TTC549 (cell line): Measurements from ENCODE around the gene RUSC1.
"Not testable (repeated sequence)": the region's sequence is repeated elsewhere in the genome, so short reads cannot be mapped to it uniquely, and the experiment has no call there.

Source experiments
- FAIRE-seq: peaks from 2 replicates; lab custom pipeline; 2012; peaks lifted over from hg19 to GRCh38; lab: Jason Lieb, UNC

RUSC1 gene

DNA sequence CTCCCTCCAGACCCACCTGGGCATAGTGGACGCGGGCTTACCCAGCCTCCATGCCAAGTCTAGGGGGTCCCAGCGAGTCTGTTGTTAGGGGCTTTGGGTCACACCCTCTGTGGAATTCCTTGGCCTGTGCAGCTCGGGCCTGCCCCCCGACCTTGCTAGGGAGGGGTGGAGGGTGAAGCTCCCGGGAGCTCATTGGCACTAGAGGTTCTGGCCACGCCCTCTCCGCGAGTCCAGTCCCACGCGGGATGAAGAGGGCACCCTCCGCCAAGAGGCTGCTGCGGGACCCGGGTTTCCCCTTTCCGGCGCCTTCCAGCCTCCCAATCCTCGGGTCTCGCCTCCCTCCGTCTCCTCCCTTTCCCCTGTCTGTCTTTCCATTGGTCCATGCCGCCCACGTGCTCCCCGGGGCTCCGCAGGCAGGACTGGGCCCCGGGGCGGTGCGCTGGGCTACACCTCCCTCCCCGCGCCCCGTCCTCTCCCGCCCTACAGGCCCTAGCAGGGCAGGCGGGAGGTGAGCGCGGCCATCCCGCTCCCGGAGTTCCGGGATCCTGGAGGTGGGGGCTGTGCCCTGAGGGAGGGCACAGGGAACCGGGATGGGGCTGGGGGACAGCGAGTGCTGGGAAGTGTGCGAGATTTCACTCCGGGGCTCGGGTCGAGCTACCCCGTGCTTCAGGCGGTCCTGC is 3.5 kb downstream of the RUSC1 start:
- FAIRE-seq, result peak; percentile 92

DNA sequence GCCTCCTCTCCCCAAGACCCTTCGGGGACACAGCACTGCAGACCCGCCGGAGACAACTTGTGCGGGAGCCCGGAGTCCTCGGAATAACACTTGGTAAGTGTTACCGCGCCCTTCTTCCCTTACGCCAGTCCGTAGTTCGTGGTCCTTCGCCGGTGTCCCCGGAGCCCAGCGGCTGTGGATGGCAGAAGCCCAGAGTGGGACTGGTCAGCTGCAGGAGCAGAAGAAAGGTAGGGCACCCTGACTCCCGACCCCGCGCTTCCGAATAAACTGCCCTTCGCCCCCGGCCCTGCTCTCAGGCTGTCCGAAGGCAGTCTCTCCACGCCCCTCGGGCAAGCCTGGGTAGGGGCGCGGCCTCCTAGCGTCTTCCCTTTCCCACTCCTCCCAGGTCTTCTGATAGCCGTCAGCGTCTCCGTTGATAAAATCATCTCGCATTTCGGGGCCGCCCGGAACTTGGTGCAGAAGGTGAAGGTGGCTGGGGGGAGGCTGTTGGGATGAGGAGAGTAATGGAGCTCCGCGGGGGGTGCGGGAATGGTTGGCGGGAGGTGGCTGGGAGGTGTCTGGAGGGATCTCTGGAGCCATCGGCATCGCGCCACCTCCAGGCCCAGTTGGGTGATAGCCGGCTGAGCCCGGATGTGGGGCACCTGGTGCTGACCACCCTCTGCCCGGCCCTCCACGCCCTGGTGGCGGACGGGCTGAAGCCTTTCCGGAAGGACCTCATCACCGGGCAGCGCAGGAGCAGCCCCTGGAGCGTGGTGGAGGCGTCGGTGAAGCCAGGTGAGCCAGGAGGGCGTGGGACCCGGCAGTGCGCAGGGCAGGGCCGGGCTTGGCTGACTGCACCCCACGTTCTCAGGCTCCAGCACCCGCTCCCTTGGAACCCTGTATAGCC is 4.3 kb downstream of the RUSC1 start:
- FAIRE-seq, result no peak

DNA sequence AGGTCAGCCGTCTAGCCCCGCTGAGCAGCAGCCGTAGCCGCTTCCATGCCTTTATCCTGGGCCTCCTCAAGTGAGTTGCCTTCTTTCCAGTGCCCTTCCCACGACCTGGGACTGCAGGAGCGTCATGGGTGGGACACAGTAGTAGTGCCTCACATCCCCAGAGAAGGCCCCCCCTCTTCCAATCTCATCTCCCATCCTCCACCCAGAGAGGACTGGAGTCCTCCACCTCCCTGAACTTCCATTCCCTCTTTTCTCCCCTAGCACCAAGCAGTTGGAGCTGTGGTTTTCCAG is 4.9 kb downstream of the RUSC1 start:
- no peak for FAIRE-seq

DNA sequence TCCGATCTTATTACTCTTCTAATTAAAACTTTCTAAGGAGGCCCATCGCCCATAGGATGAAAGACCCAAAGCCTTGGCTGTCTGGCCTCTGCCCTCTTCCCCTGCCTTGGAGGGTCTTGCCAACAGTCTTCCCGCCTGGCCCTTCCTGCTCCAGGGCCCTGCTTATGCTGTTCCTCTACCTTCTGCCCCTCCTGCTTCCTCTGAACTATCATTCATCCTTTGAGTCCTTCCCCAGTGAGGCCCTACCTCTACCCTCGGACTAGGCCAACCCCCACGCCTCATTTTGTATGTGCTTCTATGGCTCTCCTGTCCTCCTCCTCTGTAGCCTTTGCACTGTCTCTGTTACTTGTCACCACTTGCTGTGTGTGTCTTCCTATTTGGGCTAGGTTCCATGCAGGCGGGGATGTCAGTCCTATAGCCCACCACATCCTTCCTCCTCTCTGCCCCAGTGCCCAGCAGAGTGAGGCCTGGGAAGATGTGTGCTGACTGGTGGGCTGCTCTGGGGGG is 5.4 kb downstream of the RUSC1 start:
- FAIRE-seq, result no peak

DNA sequence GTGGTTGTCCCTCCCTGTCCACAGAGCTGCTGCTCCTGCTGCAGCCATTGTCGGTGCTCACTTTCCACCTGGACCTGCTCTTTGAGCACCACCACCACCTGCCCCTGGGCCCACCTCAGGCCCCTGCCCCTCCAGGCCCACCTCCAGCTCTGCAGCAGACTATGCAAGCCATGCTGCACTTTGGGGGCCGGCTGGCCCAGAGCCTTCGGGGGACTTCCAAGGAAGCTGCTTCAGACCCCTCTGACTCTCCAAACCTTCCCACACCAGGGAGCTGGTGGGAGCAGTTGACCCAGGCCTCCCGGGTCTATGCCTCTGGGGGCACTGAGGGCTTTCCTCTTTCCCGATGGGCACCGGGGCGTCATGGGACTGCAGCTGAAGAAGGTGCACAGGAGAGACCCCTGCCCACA is 5.9 kb downstream of the RUSC1 start:
- FAIRE-seq, result no peak

DNA sequence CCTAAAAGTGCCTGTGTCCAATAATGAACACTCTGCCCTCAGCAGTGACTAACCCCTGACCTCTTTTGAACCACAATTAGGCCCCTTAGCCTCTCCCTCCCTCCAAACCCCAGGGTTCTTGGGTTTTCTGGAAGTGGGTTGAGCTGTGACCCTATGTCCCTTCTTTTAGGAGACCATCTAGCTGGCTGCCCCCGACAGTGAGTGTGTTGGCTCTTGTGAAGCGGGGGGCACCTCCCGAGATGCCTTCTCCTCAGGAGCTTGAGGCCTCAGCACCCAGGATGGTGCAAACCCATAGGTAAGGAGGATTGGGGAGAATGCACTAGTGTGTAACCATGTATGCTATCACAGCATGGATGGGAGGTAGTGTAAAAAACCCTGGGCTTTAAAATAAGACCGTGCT is 7.3 kb downstream of the RUSC1 start:
- no peak for FAIRE-seq

DNA sequence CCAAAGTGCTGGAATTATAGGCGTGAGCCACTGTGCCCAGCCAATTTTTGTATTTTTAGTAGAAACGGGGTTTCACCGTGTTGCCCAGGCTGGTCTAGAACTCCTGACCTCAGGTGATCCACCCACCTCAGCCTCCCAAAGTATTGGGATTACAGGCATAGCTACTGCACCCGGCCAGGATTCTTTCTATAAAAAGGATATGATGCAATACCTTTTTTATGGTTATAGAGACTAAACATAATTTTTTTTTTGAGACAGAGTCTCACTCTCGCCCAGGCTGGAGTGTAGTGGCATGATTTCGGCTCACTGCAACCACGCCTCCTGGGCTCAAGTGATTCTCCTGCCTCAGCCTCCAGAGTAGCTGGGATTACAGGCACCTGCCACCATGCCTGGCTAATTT is 8.2 kb downstream of the RUSC1 start:
- not testable (repeated sequence) for FAIRE-seq

DNA sequence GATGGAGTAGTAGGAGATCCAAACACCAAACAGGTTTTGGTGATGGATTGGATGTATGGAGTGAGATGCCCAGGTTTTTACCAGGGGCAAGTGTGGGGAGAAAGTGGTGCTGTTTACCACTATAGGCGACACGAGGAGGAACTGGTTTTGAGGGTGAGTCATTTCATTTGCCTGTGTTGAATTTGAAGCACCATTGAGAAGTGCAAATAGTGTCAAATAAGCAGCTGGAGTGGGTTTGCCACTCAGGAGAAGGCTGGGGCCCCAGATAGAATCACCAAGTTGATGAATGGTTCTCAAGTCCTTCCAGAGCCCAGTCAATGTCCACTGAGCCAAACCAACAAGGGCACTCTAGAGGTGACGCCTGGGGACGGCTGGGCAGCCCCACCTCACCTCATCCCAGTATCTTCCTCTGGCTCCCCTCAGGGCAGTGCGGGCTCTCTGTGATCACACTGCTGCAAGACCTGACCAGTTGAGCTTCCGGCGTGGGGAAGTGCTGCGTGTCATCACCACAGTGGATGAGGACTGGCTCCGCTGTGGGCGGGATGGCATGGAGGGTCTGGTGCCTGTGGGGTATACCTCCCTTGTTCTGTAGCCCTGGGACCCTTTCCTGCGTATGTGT is 9.4 kb downstream of the RUSC1 start:
- no peak for FAIRE-seq

DNA sequence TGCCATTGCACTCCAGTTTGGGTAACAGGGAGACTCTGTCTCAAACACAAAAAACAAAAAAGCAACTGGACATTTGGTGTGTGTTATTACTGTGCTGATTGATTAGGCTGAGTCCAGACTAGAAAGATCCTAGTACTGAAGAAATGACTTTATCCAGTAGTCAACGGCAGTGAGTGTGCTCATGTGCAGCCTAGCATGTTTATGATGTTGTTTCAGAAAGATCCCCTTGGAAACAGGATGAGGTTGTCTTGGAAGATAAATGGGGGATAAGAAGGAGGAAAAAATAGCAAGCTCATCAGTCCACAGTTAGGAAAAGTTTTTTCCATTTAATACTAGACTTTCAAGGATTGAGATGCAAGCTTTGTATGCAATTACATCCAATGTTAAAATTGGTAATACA is 14.3 kb downstream of the RUSC1 start:
- FAIRE-seq, result no peak

DNA sequence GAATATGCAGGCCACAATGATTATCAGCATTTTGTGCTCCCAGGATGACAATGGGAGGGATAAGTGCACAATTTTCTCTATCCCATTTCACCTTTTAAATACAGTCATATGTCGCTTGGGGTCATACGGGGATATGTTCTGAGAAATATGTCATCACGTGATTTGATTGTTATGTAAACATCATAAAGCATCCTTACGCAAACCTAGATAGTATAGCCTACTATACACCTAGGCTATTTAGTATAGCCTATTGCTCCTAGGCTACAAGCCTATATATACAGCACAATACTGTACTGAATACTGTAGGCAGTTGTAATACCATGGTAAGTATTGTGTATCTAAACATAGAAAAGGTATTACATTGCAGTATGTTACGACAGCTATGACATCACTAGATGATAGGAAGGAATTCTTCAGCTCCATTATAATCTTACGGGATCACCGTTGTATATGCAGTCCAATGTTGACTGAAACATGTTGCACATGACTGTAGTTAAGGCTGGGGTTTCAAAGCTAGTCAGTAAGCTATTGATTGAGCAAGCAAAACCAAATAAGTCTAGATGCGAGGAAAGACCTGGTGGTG is 18.9 kb downstream of the RUSC1 start:
- FAIRE-seq, result peak; percentile 29

DNA sequence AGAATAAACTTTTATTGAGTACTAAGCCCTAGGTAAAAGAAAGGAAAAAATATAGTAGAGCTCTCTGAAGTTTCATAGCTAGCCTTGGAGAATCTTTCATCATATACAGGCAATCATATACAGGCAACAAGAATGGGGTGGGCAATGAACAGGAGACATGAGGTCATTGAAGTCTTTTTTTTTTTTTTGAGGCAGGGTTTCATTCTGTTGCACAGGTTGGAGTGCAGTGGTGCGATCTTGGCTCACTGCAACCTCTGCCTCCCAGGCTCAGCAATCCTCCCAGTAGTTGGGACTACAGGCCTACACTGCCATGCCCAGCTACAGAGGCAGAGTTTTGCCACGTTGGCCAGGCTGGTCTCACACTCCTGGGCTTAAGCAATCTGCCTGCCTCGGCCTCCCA is 22.1 kb downstream of the RUSC1 start:
- FAIRE-seq, result no peak

DNA sequence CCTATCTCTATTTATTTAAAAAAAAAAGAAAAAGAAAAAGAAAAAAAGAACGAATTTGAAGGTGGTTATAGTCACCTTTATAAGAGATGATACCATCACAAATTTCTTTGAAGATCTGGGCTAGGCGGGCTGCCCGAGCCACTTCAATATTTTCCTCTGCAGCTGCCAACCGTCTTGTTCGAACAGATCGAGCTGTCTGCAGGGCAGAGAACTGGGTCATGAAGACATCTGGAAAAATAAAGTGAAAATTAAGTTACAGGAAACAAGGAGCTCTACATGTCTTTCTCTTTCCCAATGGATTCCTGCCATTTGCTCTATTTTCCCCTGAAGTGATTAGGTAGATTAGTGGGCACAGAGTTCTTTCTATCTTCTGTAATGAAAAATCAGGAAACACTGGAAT is 31.9 kb downstream of the RUSC1 start:
- no peak for FAIRE-seq

DNA sequence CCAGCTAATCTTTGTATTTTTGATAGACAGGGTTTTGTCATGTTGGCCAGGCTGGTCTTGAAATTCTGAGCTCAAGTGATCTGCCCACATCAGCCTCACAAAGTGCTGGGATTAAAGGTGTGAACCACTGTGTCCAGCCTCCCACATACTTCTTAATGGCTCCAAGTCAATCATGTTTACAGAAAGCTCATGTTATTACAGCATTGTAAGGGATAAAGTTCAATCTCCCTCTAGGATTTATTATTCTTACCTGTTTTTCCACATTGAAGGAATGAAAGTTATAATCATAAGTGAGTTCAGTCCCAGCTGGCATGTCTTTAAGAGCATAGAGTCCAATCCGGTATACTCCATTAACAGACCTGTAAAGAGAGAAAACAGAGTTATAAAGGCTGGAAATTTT is 39.4 kb downstream of the RUSC1 start:
- no peak for FAIRE-seq

DNA sequence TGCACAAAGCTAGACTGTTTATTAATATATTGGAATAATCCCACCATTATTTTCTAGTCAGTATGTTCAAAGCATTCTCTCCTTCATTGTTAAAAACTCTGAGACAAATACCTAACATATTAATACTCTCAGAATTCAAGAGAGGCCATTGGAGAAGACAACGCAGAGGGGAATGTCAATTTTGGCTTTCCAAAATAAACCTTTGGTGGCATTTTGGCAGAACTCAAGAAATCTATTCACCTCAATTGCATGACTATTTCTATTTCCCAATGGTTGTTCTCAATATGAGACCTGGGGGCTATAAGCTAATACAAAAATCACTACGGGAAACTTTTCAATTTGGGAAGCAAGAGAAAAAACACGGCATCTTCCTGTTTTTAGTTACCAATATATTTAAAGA is 58.5 kb downstream of the RUSC1 start:
- no peak for FAIRE-seq

DNA sequence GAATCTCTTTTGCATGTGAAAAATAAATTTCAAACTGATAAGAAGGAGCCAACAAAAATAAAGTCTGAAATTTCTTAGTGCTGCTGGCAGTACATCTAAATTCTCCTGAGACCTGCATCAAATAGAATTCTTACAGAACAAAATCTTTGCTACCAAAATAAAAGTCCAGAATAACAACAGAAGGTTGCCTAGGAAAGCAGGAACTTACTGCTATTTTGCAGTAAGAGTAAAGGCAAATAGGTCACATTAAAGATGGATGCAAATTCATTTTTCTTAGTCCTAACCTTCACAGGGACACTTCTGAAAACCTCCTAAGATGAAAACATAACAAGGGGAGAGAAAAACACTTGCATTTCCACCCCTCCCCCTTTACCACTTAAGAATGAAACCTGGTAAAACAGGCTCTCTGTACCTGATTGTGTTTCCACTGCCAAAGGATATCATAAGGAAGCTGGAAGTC is 59.0 kb downstream of the RUSC1 start:
- no peak for FAIRE-seq
